Heart left ventricle (tissue), 13 donors: ENCODE data around the gene KHK.

Experiments
- CTCF ChIP-seq, 12 donors: fragments of 200-600 bp; sonication (generic) in 4 of 12; IDR thresholded peaks; one replicate each; pipeline versions ENCODE4 v1.5.0 to v1.8.0; 2018 to 2022; ENCODE audit warnings: antibody characterized with exemption in 12 of 12, mild to moderate bottlenecking in 5 of 12
- POLR2A ChIP-seq, 2 donors: fragments of 450-650 bp; IDR thresholded peaks; one replicate each; pipeline ENCODE4 v1.6.1; 2017; ENCODE audit warnings: antibody characterized with exemption in 2 of 2, mild to moderate bottlenecking in 2 of 2, moderate library complexity in 2 of 2
- donor health status: ischemic (EF 13 %, LVEDD 7.1; RV severe dilation, severe dysfunction).
- donor health status: DM: no; HTN: yes; CAD: no.
- donor health status: DM: no; HTN: no; CAD: no.
- donor health status: ischemic (EF 25% LVEDD 6.9; RV normal size, moderate dysfunction).
- donor health status: ischemic (EF 25% LVEDD 5.7; RV mildly dilated, moderate dysfunction).
- donor health status: ischemic (EF 35%, LVEDD 5.7; RV mildly dilated, moderate dysfunction).
- donor health status: nonischemic (EF 11% LVEDD 7.7; RV severe dilation, severe dysfunction).
- donor health status: DM: yes; HTN: yes; CAD: no.
- donor health status: PGD.
- donor health status: ischemic (EF 29% LVEDD 5.4; RV normal size, mild dysfunction).
- donor health status: nonischemic (EF 23%, LVEDD 6.1; RV moderate dilation, normal function).

DNA sequence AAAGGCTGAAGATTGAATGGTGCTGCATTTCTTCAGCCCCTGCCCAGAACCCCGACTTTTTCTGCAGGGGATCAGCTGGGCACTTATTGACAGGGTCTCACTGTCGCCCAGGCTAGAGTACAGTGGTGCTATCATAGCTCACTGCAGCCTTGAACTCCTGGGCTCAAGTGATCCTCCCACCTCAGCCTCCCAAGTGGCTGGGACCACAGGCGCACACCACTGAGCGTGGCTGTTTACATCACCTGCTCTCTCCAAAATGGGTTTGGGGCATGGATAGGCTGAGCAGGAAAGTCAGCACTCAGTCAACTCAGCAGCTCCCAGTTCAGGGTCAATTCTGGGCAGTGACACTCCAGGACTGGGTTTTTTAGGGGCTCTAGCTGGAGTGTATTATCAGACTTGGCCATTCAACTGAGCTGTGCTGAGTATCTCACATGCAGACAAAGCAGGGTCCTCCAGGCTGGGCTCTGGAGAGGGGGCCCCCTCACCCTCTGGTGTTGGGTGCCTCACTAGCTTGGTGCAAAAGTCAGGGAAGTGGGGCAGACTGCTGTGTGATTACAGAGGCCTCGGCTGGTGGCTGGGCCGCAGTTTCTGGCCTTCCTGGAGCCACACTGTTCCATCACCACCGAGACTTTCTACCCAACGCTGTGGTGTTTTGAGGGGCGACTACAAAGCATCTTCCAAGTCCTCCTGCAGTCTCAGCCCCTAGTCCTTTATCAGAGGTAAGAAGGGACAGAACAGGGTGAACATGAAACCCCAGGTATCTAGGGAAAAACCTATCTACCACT is 41.5 kb downstream of the KHK start:
- no peak for TF ChIP-seq POLR2A (IDR thresholded peaks at IDR 0.05)
- TF ChIP-seq CTCF (IDR thresholded peaks at IDR 0.05): no peak
